GM21717 (cell line): ENCODE results near the gene TAX1BP3.

Source experiments
- ATAC-seq: cut with Tn5 transposase; IDR thresholded peaks from one replicate; pipeline ENCODE4 v1.9.1; 2021; ENCODE audit warnings: mild to moderate bottlenecking, moderate library complexity; ENCODE audit not compliant: unreplicated experiment

Gene TAX1BP3

GRCh38 chr17:3688852-3689261 is 20.5 kb upstream of the TAX1BP3 start:
- no peak for ATAC-seq

- ATAC-seq, result no peak
Observed at GRCh38 chr17:3688027-3688553, 19.7 kb upstream of the TAX1BP3 start.

DNA sequence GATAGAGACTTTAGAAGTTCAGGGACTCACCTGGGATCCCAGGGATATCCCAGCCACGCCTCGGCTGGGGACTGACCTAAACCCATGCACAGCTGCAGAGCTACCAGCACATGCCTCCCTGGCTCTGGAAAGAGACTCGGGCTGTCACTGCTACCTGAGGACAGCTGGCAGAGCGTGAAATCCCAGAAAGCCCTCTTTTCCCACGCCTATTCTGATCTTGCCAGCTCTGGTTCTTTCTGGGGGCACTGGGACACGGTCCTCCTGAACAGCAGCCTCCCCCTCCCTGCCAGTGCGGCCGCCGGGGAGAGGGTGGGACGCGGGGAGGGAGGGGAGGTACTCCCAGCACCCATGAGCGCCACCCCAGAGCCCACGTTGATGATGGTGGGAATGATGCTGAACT is 16.8 kb upstream of the TAX1BP3 start:
- no peak for ATAC-seq

- no peak for ATAC-seq
Observed at GRCh38 chr17:3683054-3683511, 14.7 kb upstream of the TAX1BP3 start.

- ATAC-seq, result no peak
Observed at GRCh38 chr17:3682033-3682432, 13.7 kb upstream of the TAX1BP3 start.

DNA sequence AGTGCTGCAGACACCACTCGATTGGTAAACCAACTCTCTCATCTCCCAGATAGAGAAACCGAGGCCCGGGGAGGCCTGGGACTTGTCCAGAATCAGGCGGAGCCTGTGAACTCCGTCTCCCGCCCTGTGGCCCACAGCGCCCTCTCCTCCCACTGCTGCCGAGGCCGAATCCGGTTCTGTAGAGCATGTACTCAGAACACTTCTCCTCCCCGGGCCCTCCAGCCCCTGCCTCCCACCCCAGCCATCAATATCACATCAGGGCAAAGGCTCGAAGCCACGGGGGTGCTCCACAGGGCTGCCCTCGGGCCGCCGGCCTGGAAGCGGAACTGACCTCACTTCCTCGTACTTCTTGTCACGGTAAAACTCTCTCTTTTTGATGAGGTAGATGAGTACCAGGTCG is 13.2 kb upstream of the TAX1BP3 start:
- ATAC-seq, result no peak

DNA sequence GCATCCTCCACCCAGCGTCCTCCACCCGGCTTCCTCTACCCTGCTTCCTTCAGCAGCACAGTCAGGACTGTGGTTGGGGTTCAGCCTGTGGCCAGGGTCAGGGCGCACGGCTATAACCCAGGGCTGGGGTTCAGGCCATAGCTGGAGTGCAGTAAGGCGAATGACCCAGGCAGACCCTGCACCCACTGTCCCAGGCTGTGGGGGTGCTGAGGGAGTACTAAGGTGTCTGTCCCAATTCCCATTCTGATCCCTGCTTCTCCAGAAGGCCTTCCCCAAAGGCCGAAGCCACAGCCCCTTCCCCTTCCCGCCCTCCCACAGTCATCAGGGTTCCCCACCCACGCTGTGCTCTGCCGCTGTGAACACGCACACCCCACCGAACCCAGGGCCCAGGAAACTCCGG is 12.7 kb upstream of the TAX1BP3 start:
- ATAC-seq, result no peak

GRCh38 chr17:3679531-3680126 is 11.3 kb upstream of the TAX1BP3 start:
- no peak for ATAC-seq

- ATAC-seq, result no peak
Observed at GRCh38 chr17:3678821-3679530, 10.6 kb upstream of the TAX1BP3 start.

DNA sequence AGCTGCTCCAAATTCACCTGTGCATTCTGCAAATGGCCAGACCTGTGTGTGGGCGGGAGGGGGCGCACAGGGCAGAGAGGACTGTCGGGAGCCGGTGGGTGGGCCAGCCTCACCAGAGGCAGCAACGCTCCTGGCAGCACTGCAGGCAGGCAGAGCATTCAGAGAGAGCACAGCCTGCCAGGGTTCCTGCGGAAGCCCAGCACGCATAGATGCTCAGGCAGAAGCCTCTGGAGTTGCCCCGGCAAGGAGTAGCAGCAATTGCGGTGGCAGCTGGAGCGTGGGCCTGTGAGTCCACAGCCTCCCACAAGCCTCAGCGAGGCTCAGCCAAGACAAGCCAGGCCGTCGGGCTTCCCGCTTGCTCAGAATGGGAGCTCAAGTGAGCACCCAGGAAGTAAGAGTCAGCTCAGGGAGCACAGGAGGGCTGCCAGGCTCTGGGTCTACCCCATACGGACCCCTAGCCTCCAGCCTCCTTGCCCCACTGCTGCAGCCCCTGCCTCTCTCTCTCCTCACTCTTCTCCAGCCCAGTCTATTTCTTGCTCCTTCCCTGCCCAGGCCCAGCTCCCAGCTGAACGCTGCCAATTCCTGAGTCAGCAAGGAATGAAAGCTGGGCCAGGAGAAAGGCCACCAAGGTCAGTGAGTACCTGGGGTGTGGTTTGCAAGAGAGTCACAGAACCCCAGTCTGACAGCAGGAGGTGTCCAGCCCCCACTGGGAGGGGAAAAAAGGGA is 9.9 kb upstream of the TAX1BP3 start:
- ATAC-seq, result no peak

DNA sequence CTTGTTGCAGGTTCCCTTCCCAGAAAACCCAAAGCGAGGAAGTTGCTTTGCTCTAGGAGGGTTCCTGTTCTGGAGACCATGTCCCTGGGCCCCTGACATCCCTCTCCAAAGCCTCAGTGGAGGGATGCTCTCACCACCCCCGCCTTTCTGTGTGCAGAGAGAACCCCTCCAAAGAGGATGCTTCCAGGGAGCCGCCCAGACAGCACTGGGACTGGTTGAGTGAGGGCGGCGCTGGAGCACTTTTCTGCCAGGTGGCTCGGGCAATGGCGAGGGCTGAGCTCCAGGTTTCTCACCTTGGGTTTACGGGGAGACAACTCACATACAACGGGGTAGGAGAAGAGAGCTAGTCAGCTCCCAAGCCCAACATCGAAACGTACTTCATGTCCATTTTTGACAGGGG is 7.5 kb upstream of the TAX1BP3 start:
- ATAC-seq, result no peak

GRCh38 chr17:3672571-3672970 is 4.2 kb upstream of the TAX1BP3 start:
- ATAC-seq, result no peak

- ATAC-seq, result no peak
Observed at GRCh38 chr17:3669548-3669947, 1.2 kb upstream of the TAX1BP3 start.

- ATAC-seq, result peak; percentile 21
Observed at GRCh38 chr17:3669085-3669347, 638 bp upstream of the TAX1BP3 start.

GRCh38 chr17:3667366-3668278 is 756 bp downstream of the TAX1BP3 start:
- peak; percentile 6 for ATAC-seq

DNA sequence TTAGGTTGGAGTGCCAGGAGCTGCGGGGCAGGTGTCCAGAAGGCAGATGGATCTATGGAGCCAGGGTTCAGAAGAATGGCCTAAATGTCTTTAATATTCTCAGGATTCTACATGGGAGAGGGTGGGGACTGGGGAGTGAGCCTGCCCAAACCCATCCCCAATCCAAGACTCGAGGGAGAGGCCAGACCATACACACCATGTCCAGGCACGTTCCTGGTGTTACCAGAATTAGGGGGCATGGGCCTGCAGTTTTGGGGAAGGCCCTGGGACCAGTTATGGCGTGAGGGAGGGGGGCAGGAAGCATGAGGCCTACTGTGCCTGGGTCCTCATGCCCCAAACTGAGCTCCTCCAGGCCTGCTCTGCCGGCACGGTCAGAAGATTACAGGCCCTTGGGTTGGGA is 1.9 kb downstream of the TAX1BP3 start:
- no peak for ATAC-seq

DNA sequence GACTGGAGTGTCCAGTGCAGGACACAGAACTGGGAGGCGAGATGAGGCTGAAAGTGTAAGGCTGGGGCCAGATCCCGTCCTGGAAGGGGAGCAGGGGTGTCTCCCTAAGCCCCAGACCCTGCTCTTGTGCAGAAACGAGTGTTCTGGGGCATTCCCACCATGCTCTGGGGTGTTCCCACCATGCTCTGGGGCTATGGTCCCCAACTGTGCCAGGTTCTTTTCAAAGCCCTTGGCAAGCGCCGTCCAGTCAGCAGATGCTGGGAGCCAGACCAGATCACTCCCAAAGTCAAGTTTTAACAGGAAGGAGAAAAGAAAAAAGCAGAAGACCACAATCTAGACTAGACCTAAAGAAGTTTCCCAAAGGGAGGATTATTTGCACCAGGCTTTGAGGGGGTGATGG is 2.5 kb downstream of the TAX1BP3 start:
- ATAC-seq, result no peak

GRCh38 chr17:3663102-3664011 is 5.0 kb downstream of the TAX1BP3 start:
- no peak for ATAC-seq

GRCh38 chr17:3660311-3660891 is 8.0 kb downstream of the TAX1BP3 start:
- ATAC-seq, result no peak
